HG02840 (cell line): Measurements from ENCODE around the gene AUTS2.

ENCODE experiments used
- ATAC-seq: cut with Tn5 transposase; IDR thresholded peaks from one replicate; pipeline ENCODE4 v1.9.1; 2021; ENCODE audit warnings: mild to moderate bottlenecking, moderate library complexity, moderate number of reproducible peaks; ENCODE audit not compliant: unreplicated experiment, low FRiP score

Gene AUTS2

GRCh38 chr7:69827558-69827957 lies 229.3 kb downstream of the AUTS2 start:
- no peak for ATAC-seq

GRCh38 chr7:69832356-69832755 lies 234.1 kb downstream of the AUTS2 start:
- ATAC-seq, result no peak

- ATAC-seq, result no peak
Observed at GRCh38 chr7:69833964-69834363, 235.7 kb downstream of the AUTS2 start.

DNA sequence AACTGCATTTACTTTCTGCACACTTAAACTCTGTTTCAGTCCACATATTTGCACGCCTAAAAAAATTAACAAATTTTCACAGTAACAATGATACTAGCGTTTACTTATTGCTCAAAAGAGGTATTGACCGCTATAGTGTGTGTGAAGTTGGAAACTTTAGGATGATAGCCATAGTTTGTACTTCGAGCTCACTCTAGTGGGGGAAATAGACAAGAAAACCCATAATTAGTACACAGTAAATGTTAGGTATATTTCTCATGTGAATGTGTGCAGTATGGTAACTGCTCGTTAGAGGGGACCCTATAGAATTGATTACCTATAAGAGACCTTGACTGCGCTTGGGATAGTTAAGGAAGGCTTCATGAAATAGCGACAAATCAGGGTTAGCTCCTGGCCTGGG lies 238.4 kb downstream of the AUTS2 start:
- ATAC-seq, result no peak

- no peak for ATAC-seq
Observed at GRCh38 chr7:69837387-69838068, 239.3 kb downstream of the AUTS2 start.

GRCh38 chr7:69839782-69840181 lies 241.5 kb downstream of the AUTS2 start:
- ATAC-seq, result no peak

DNA sequence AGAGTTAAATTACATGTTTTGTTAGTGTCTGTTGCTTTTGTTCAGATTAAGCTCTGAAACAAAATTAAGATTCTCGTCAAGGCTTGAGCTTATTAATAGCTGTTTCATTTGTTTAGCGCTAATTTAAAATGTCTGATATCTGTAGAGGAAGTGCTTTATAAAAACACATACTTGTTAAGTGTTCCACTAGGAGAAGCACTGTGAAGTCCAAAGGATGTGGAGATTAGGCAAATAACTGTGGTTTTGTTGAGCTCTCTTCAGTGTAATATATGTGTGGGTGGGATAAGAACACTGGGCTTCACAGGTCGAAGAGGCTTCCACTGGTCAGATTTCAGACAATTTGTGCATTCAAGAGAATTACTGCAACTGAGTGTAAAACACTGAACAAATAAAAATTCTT lies 242.0 kb downstream of the AUTS2 start:
- ATAC-seq, result no peak

GRCh38 chr7:69843653-69844052 lies 245.4 kb downstream of the AUTS2 start:
- no peak for ATAC-seq

GRCh38 chr7:69844264-69844868 lies 246.1 kb downstream of the AUTS2 start:
- no peak for ATAC-seq

- no peak for ATAC-seq
Observed at GRCh38 chr7:69845721-69846495, 247.6 kb downstream of the AUTS2 start.

- ATAC-seq, result no peak
Observed at GRCh38 chr7:69847921-69848612, 249.8 kb downstream of the AUTS2 start.

GRCh38 chr7:69849268-69849667 lies 251.0 kb downstream of the AUTS2 start:
- ATAC-seq, result no peak

DNA sequence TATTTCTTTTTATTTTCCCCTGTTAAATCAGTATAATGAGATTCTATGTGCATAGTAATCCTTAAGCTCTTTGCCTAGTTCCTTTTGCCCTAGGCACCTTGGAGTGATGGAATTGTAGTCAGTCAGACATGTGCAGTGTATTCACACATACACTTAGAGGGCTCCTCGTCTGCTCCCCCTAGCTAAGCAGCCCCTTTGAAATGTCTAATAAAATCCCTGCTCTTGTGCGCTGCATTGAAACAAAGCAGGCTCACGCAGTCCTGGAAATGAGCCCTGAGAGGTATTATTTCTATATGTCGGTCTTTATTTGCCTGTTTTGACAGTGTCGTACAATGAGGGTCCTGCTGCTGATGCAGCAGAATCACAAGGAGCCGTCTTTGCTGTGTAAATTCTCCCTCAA lies 258.7 kb downstream of the AUTS2 start:
- ATAC-seq, result no peak

- ATAC-seq, result no peak
Observed at GRCh38 chr7:69858471-69858870, 260.2 kb downstream of the AUTS2 start.

- ATAC-seq, result no peak
Observed at GRCh38 chr7:69859342-69859741, 261.1 kb downstream of the AUTS2 start.

DNA sequence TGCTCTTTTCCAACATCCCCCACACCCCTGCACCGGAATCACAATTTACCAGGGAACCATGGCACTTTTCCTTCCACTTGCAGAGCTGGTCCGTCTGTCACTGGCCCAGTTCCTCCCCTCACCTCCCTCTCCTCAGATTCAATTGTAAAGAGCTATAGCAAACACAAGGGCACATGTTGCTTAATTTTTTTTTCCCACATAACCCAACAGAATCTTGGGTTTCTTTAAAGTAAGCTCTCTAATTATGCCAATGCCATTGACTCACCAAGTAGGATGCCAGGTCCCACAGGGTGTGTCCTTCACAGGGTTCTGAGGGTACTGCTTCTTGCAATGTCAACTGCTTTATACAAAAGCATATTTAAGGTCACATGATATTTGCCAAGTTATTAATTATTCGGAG lies 262.2 kb downstream of the AUTS2 start:
- ATAC-seq, result no peak

GRCh38 chr7:69860941-69861622 lies 262.8 kb downstream of the AUTS2 start:
- ATAC-seq, result no peak

DNA sequence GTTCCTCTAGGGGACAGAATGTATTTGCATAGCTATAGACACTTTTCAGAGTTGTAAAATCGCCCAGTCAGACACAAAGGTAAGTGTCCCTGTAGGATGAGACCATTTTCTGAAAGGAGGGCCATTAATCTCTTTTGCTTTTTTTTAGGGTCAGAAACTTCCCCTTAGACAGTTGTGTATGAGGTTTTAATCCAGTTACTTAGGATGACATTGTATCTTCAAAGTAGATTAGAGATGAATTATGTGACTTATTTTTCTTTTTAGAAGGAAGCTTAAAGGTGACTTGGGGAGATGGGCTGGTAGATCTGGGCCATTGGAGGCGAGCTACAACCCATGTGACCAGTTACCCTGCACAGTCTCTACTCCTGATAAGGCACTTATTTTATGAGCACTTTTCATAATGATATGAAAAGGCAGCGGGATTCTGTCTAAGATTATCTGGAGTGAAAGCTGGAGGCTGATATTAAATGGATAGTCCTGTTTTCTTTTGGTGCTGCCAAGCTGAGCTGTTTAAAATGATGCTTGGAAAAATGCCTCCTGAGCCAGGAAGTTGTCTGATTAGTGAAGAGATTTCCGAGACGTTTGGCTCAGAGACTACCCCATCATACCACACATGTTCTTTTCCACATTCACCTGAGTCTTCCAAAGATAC lies 264.3 kb downstream of the AUTS2 start:
- no peak for ATAC-seq

- no peak for ATAC-seq
Observed at GRCh38 chr7:69864274-69864673, 266.0 kb downstream of the AUTS2 start.

- no peak for ATAC-seq
Observed at GRCh38 chr7:69864822-69865221, 266.5 kb downstream of the AUTS2 start.
